AG10803 (cell line): ENCODE results near the gene RAI2.
A peak's percentile ranks its signal among the peaks of the same experiment; 100 is the strongest.

ENCODE experiments used
- DNase-seq: peaks from one replicate; pipeline ENCODE4 v3.0.0; 2010; ENCODE audit warnings: low read depth
- H3K4me3 ChIP-seq: 2 replicates; pipeline ENCODE4 v1.5.1; 2011; ENCODE audit warnings: mild to moderate bottlenecking, low read length, control low read depth
- CTCF ChIP-seq: conservative IDR thresholded peaks from 2 replicates; pipeline ENCODE4 v1.5.1; 2011; ENCODE audit warnings: mild to moderate bottlenecking, low read length, control low read depth, inconsistent platforms

The RAI2 gene

GRCh38 chrX:17860179-17860780, 818 bp downstream of the RAI2 start:
- DNase-seq, result peak; percentile 0
- no peak for TF ChIP-seq CTCF
- no peak overlapping the region for H3K4me3 ChIP-seq

DNA sequence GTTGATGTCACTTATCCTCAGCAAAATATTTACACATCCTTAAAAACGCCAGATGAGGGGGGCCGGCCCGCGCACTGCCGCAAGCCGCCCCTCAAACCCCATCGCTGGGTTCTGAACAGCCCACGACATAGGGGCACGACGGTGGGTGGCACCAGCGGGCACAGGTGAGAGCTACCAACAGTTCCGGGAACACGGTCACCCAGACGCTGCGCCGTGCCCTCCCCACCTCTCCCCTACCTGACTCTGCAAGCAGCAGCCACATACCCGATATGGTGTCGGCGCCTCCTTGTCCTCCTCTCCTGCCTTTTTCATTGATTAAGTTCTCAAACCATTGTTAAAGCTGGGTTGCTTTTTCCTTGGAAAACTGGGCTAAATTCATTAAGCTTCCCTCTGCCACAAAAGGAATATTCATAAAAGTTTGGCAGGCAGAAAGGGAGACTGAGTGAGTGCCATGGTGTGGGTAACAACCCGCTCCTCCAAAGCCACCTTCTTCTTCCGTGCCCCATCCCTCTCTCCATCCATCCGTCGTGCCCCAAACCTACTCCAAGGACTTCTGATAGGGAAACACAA, 1.4 kb downstream of the RAI2 start:
- no peak for TF ChIP-seq CTCF
- no peak overlapping the region for H3K4me3 ChIP-seq
- no peak for DNase-seq

GRCh38 chrX:17854531-17854930, 6.6 kb downstream of the RAI2 start:
- DNase-seq, result no peak
- no peak overlapping the region for H3K4me3 ChIP-seq
- no peak for TF ChIP-seq CTCF

GRCh38 chrX:17854069-17854468, 7.0 kb downstream of the RAI2 start:
- H3K4me3 ChIP-seq, result no peak overlapping the region
- TF ChIP-seq CTCF, result no peak
- DNase-seq, result no peak

GRCh38 chrX:17851874-17852273, 9.2 kb downstream of the RAI2 start:
- TF ChIP-seq CTCF, result no peak
- H3K4me3 ChIP-seq, result no peak overlapping the region
- no peak for DNase-seq

DNA sequence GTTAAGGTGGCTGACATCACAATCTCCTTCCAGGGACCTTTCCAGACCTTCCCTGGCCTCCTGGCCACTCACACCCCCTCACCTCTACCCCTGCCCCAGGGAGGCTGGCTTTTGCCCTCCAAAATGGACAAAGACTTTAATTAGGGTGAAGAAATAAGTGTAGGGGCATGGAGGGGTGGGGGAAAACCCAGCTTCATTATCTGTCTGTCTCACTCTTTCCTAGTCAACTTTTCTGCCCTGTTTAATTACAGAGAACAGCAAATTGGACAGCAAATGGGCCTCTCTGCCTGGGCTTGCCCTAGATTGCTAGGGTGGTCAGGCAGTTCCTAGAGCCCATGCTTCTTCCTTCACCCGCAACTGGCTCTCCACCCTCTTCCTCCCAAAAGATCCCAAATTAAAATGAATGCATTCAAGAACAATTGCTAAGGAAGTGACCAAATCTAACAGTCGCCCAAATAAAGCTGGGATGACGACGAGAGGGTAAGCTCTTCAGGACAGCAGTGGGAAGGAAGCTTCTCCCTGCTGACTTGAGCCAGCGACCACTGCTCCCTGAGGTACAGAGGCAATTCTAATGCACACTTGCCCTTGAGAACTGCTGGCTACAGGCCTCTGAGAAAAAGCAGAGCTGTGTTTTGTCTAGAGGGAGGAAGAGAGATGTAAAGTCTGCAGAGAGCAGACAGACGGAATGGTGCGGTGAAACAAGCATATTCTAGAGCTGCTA, 12.4 kb downstream of the RAI2 start:
- no peak for TF ChIP-seq CTCF
- DNase-seq, result no peak
- no peak overlapping the region for H3K4me3 ChIP-seq

- no peak for DNase-seq
- TF ChIP-seq CTCF, result no peak
- no peak overlapping the region for H3K4me3 ChIP-seq
These were observed 15.1 kb downstream of the RAI2 start for GRCh38 chrX:17846045-17846444.
